H1 (cell line): Measurements from ENCODE around the gene ANKRD40.

Experiments
- ATF2 ChIP-seq: IDR thresholded peaks from 2 replicates; pipeline ENCODE4 v1.6.1; 2012; ENCODE audit warnings: low read length, inconsistent platforms
- CTCF ChIP-seq, 3 experiments: IDR thresholded peaks; 1 replicate in 2 of 3; 2 replicates in 1 of 3; pipeline versions ENCODE4 v1.5.1 to v1.6.1; 2011; ENCODE audit warnings: low read length in 3 of 3, mild to moderate bottlenecking in 3 of 3, inconsistent platforms in 2 of 3, low read depth in 1 of 3, moderate library complexity in 1 of 3; ENCODE audit not compliant: insufficient read depth in 1 of 3; ENCODE audit errors: control extremely low read depth in 1 of 3
- EZH2 ChIP-seq: fragments of 200-600 bp; sonication (generic); IDR thresholded peaks from 2 replicates; pipeline ENCODE4 v1.7.1; 2012; ENCODE audit warnings: low read depth, mild to moderate bottlenecking, moderate library complexity, low read length, inconsistent platforms; ENCODE audit not compliant: severe bottlenecking
- KDM1A ChIP-seq: fragments of 200-600, 300-600 bp; sonication (generic); IDR thresholded peaks from 2 replicates; pipeline ENCODE4 v1.7.1; 2016; ENCODE audit warnings: mild to moderate bottlenecking, low read length, borderline replicate concordance
- KDM5A ChIP-seq: fragments of 200-600 bp; IDR thresholded peaks from 2 replicates; pipeline ENCODE4 v1.7.1; 2012; ENCODE audit warnings: mild to moderate bottlenecking, low read length, inconsistent platforms, mixed read lengths
- POLR2A ChIP-seq, 2 experiments: IDR thresholded peaks; 1 replicate in 1 of 2; 2 replicates in 1 of 2; pipeline ENCODE4 v1.6.1; 2011; ENCODE audit warnings: low read depth in 2 of 2, low read length in 2 of 2, mild to moderate bottlenecking in 2 of 2; ENCODE audit errors: control extremely low read depth in 1 of 2
- POLR2AphosphoS5 ChIP-seq: IDR thresholded peaks from 2 replicates; pipeline ENCODE4 v1.6.1; 2011; ENCODE audit warnings: low read depth, low read length
- RBBP5 ChIP-seq: IDR thresholded peaks from 2 replicates; pipeline ENCODE4 v1.7.1; 2012; ENCODE audit warnings: low read depth, mild to moderate bottlenecking, inconsistent platforms, low read length, moderate library complexity, borderline replicate concordance
- SP1 ChIP-seq: IDR thresholded peaks from 2 replicates; pipeline ENCODE4 v1.6.1; 2011; ENCODE audit warnings: low read depth, low read length
- TBP ChIP-seq: IDR thresholded peaks from 2 replicates; pipeline ENCODE4 v1.6.1; 2011; ENCODE audit warnings: low read depth, low read length, improper control_type of control experiment
- TCF12 ChIP-seq: IDR thresholded peaks from 2 replicates; pipeline ENCODE4 v1.6.1; 2011; ENCODE audit warnings: low read depth, mild to moderate bottlenecking, low read length
- TF ChIP-seq, protein P1 (sequence below): IDR thresholded peaks from 2 replicates; pipeline ENCODE4 v1.6.1; 2012; ENCODE audit warnings: inconsistent platforms

- no peak for TF ChIP-seq POLR2AphosphoS5
- no peak for TF ChIP-seq CTCF (IDR thresholded peaks at IDR 0.05; ENCODE audit: control extremely low read depth in 1 of 3, insufficient read depth in 1 of 3, low read depth in 1 of 3, low read length in 3 of 3)
- TF ChIP-seq EZH2: no peak
- TF ChIP-seq, protein P1, sequence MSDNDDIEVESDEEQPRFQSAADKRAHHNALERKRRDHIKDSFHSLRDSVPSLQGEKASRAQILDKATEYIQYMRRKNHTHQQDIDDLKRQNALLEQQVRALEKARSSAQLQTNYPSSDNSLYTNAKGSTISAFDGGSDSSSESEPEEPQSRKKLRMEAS: no peak
- no peak for TF ChIP-seq SP1
- TF ChIP-seq RBBP5: no peak
- TF ChIP-seq TBP: no peak
- TF ChIP-seq KDM1A: no peak
- TF ChIP-seq TCF12: no peak
- no peak for TF ChIP-seq KDM5A
- TF ChIP-seq ATF2: no peak
- TF ChIP-seq POLR2A (IDR thresholded peaks at IDR 0.05; ENCODE audit: control extremely low read depth in 1 of 2, low read depth in 2 of 2, low read length in 2 of 2): no peak
Measured at GRCh38 chr17:50649042-50649908, 58.4 kb downstream of the ANKRD40 start.
